OCI-LY1 (cell line): ENCODE data around the gene ALG2.

Experiments used
- H2AFZ ChIP-seq: fragments of 200-600 bp; sonication (generic), shearing (Covaris generic); 2 replicates; pipeline ENCODE4 v1.6.0; 2014; ENCODE audit warnings: antibody characterized with exemption, mild to moderate bottlenecking, low read length
- H3F3A ChIP-seq: fragments of 200-600 bp; sonication (generic), shearing (Covaris generic); 2 replicates; pipeline ENCODE4 v1.6.0; 2014; ENCODE audit warnings: mild to moderate bottlenecking, antibody characterized with exemption, low read length, moderate library complexity; ENCODE audit not compliant: insufficient read depth
- H3K27ac ChIP-seq: fragments of 200-600 bp; sonication (generic); 2 replicates; pipeline ENCODE4 v1.5.1; 2014; ENCODE audit warnings: low read length, mixed run types, mild to moderate bottlenecking, low read depth; ENCODE audit not compliant: poor library complexity, severe bottlenecking
- H3K27me3 ChIP-seq: fragments of 200-600 bp; sonication (generic); 2 replicates; pipeline ENCODE4 v1.6.0; 2014; ENCODE audit warnings: antibody characterized with exemption, mild to moderate bottlenecking, low read length, moderate library complexity; ENCODE audit not compliant: insufficient read depth
- H3K36me3 ChIP-seq: fragments of 200-600 bp; sonication (generic); 2 replicates; pipeline ENCODE4 v1.6.1; 2014; ENCODE audit warnings: mild to moderate bottlenecking, antibody characterized with exemption, low read length, moderate library complexity, mixed read lengths; ENCODE audit not compliant: insufficient read depth
- H3K4me1 ChIP-seq: fragments of 200-600 bp; sonication (generic); 2 replicates; pipeline ENCODE4 v1.5.1; 2014; ENCODE audit warnings: mild to moderate bottlenecking, low read length, moderate library complexity; ENCODE audit not compliant: insufficient read depth, severe bottlenecking
- H3K4me2 ChIP-seq: fragments of 200-600 bp; sonication (generic), shearing (Covaris generic); 2 replicates; pipeline ENCODE4 v1.6.1; 2014; ENCODE audit warnings: low read length
- H3K4me3 ChIP-seq: fragments of 200-600 bp; sonication (generic); 2 replicates; pipeline ENCODE4 v1.5.1; 2014; ENCODE audit warnings: low read length, low read depth, mild to moderate bottlenecking, mixed read lengths; ENCODE audit not compliant: poor library complexity, severe bottlenecking
- H3K79me2 ChIP-seq: fragments of 200-600 bp; shearing (Covaris generic); 2 replicates; pipeline ENCODE4 v1.6.1; 2016; ENCODE audit warnings: mixed run types, low read length, mixed read lengths; ENCODE audit not compliant: insufficient read depth
- H3K9ac ChIP-seq: fragments of 200-600 bp; sonication (generic), shearing (Covaris generic); 2 replicates; pipeline ENCODE4 v1.6.1; 2014; ENCODE audit warnings: mild to moderate bottlenecking, low read length, mixed read lengths
- H3K9me2 ChIP-seq: fragments of 200-600 bp; sonication (generic), shearing (Covaris generic); 2 replicates; pipeline ENCODE4 v1.6.1; 2014; ENCODE audit warnings: low read depth, mild to moderate bottlenecking, low read length, mixed read lengths
- H3K9me3 ChIP-seq: fragments of 200-600 bp; shearing (Covaris generic); 2 replicates; pipeline ENCODE4 v1.6.1; 2014; ENCODE audit warnings: low read length, mixed read lengths
- H4K20me1 ChIP-seq: fragments of 200-600 bp; sonication (generic), shearing (Covaris generic); 2 replicates; pipeline ENCODE4 v1.6.0; 2016; ENCODE audit warnings: mild to moderate bottlenecking, low read length; ENCODE audit not compliant: insufficient read depth
- EZH2 ChIP-seq: fragments of 200-600 bp; sonication (generic), shearing (Covaris generic); IDR thresholded peaks from 2 replicates; pipeline ENCODE4 v1.8.0; 2017; ENCODE audit warnings: borderline replicate concordance, mixed run types, mild to moderate bottlenecking, antibody characterized with exemption, low read length, moderate library complexity, mixed read lengths
- TF ChIP-seq, protein P1 (sequence below): fragments of 200-600 bp; sonication (generic), shearing (Covaris generic); IDR thresholded peaks from 2 replicates; pipeline ENCODE4 v1.5.1; 2017; ENCODE audit warnings: mild to moderate bottlenecking, antibody characterized with exemption, low read length, moderate library complexity, mixed read lengths

ALG2 gene

DNA sequence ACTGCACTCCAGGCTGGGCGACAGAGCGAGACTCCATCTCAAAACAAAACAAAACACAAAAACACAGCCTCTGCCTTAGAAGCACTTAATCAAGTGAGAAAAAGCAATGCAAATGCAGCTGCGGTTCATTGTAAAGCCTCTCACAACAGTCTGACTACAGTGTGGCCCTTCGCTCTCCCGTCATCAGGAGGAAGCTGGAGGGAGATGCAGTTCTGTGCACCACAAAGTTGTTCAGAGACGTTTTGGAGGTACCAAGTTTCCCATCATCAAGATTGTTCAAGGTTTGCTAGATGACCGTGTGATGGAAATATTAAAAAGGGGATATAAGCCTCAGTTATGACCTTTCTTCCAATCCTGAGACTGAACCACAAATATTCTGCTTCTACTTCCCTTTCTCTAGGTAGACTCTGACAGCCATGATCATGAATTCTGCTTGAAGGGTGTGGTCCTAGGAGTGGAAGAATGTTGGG lies 41.2 kb upstream of the ALG2 start:
- H2AFZ ChIP-seq, result no peak overlapping the region
- TF ChIP-seq EZH2, result no peak
- TF ChIP-seq, protein P1, sequence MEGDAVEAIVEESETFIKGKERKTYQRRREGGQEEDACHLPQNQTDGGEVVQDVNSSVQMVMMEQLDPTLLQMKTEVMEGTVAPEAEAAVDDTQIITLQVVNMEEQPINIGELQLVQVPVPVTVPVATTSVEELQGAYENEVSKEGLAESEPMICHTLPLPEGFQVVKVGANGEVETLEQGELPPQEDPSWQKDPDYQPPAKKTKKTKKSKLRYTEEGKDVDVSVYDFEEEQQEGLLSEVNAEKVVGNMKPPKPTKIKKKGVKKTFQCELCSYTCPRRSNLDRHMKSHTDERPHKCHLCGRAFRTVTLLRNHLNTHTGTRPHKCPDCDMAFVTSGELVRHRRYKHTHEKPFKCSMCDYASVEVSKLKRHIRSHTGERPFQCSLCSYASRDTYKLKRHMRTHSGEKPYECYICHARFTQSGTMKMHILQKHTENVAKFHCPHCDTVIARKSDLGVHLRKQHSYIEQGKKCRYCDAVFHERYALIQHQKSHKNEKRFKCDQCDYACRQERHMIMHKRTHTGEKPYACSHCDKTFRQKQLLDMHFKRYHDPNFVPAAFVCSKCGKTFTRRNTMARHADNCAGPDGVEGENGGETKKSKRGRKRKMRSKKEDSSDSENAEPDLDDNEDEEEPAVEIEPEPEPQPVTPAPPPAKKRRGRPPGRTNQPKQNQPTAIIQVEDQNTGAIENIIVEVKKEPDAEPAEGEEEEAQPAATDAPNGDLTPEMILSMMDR, result no peak
- peaks cover 72% of the 10 kb centered on the region for H3K4me1 ChIP-seq

DNA sequence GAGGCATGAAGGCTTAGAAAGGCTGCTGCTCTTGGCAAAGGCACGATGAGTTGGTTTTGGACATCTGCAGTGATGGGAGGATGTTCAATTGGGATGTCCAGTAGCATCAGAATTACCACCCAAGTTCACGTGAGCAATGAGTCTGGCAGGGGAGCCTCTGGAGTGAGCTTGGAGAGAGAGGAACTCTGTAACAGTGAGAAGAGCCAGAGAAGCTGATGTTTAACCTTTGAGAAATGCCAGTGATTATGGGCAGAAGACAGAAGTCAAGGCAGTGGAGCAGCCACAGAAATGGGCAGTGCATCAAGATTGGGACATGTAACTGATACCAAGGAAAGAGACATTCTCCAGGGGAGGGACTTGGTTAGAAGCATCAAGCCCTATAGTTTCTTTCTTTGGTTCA lies 40.2 kb upstream of the ALG2 start:
- Histone ChIP-seq H3K4me1 (peaks cover 69% of the 10 kb centered on the region), H3K9ac (no peak overlapping the region), H4K20me1 (no peaks in the 10 kb centered on the region), H3K4me3 (no peak overlapping the region), H3F3A (no peaks in the 10 kb centered on the region), H3K27ac (peak overlapping the region; percentile 46), H3K27me3 (no peaks in the 10 kb centered on the region), H2AFZ (no peak overlapping the region), H3K9me2 (no peaks in the 10 kb centered on the region), H3K79me2 (no peaks in the 10 kb centered on the region), H3K4me2 (no peak overlapping the region), H3K9me3 (no peaks in the 10 kb centered on the region), H3K36me3 (no peaks in the 10 kb centered on the region)
- TF ChIP-seq, protein P1, result no peak
- no peak for TF ChIP-seq EZH2

More for the DNA sequence above, 41.2 kb upstream of the ALG2 start:
- H3K4me3 ChIP-seq, result peak overlapping the region; percentile 20
- H3K9me2 ChIP-seq, result no peaks in the 10 kb centered on the region
- peak overlapping the region; percentile 58 for H3K4me2 ChIP-seq
- H3K27ac ChIP-seq, result peak overlapping the region; percentile 77
- H3K79me2 ChIP-seq, result no peaks in the 10 kb centered on the region
- peak overlapping the region; percentile 30; the same call in 1 of the 2 replicates for H3K9ac ChIP-seq
- H3K27me3 ChIP-seq, result no peaks in the 10 kb centered on the region
- H3F3A ChIP-seq, result no peaks in the 10 kb centered on the region
- H4K20me1 ChIP-seq, result no peaks in the 10 kb centered on the region
- H3K36me3 ChIP-seq, result no peaks in the 10 kb centered on the region
- H3K9me3 ChIP-seq, result no peaks in the 10 kb centered on the region

DNA sequence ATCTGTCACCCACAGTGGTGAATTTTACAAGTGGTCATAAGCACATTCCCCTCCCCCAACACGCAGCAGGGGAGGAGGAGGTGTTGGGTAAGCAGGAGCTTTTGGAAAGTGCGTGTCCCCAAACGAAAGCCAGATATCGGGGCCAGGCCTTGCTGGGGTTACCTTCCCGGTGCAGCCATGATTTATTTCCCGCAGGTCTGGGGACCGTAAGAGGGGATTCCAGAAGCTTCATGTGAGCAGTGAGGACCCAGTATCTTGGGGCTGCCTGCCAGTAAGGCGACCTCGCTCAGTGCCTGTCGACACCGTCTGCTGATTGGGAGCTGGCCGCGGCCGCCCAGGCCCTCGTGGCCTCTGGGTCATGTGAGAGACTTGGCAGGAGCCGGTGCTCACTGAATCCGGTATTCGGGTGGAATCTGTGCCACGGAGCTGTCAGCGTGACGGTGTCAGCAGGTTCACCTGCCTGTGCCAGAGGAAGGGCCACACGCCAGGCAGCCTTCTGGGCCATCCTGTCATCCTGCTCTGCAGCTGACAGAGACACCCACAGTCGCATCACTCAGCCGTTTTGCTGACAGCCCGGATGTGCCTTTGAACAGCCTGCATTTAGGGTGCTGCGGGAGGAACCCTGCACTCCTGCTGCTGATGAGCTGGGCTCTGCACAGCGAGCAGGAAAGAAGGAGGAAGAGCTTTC lies 37.6 kb upstream of the ALG2 start:
- H3K27ac ChIP-seq, result peak overlapping the region; percentile 80
- peak overlapping the region; percentile 25 for H3K4me3 ChIP-seq
- peak overlapping the region; percentile 60 for H3K4me2 ChIP-seq
- H2AFZ ChIP-seq, result 0 out of 2 replicates have a peak overlapping the region, but pooled peaks have one; percentile 2
- H4K20me1 ChIP-seq, result no peaks in the 10 kb centered on the region
- no peaks in the 10 kb centered on the region for H3K9me3 ChIP-seq
- H3K4me1 ChIP-seq, result peaks cover 54% of the 10 kb centered on the region
- no peaks in the 10 kb centered on the region for H3K9me2 ChIP-seq
- no peaks in the 10 kb centered on the region for H3K79me2 ChIP-seq
- H3K36me3 ChIP-seq, result no peaks in the 10 kb centered on the region
- no peaks in the 10 kb centered on the region for H3K27me3 ChIP-seq
- no peaks in the 10 kb centered on the region for H3F3A ChIP-seq
- no peak for TF ChIP-seq EZH2
- TF ChIP-seq, protein P1, result no peak
- H3K9ac ChIP-seq, result peak overlapping the region; percentile 45; the same call in 1 of the 2 replicates
